Stimulated activated CD4-positive, alpha-beta T cell treated with anti-CD3 and anti-CD28 coated beads, Interleukin-4, amount 100 ng/mL, for 48 hours (primary cell): ENCODE data around the gene CLDN8.

Source experiments
- DNase-seq, 2 donors: peaks; one replicate each; pipeline ENCODE4 v3.0.0-alpha.2; 2020; ENCODE audit warnings: low read depth in 2 of 2

CLDN8 gene

DNA sequence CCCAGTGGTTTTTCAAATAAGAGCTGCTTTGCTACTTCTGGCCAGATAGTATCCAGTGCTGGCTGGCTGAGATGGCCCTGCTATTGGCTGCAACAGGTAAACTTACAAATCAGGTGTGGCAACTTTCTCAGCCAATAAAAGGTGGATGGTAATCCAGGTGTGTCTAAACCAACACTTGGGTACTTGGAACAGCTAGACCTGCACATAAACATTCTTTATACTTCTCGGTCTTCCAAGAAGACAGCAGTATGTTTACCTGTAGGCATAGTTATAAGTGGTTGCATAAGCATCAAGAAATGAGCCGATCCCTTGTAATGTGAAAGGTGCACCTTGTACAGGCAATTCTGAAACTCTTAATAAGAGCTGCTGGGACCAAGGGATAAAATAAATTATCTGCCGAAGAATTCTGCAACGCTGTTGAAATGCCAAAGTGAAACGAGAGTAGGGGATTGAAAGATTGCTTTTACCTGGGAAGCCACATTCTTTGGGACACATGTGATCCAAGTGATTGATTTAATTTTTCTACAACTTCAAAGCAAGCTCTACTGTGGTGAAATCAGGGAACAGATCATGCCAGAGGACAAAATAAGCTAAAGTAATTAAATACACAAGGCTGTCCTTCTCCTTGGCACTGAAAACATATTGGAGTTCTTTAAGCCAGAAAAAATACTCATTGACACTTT, at the start of gene CLDN8:
Gene CLDN8, minus strand, starts transcription at position 57 of the 683 bp plus-strand sequence. CDS start 172 bp downstream, outside the sequence.
- no peak for DNase-seq

DNA sequence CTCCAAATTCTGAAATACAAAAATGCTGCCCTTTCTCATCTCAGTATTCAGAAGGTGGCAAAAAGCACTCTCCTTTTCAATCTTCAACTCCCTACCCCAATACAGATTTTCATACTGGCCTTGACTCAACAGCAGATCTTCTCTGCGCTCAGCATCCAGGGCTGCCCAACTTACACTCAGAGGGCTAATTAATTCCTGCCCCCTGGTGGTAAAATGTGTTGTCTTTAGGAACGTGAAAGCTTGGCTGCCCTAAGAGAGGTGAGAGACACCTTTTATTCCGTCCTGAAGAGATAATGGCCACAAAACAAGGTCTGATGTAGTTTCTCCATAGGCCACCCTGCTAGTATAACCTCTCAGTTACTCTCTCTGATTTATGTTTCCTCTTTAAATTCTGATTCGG, 41.9 kb upstream of the CLDN8 start:
- no peak for DNase-seq

- no peak for DNase-seq
These were observed 40.2 kb upstream of the CLDN8 start for GRCh38 chr21:30256100-30256499.

DNA sequence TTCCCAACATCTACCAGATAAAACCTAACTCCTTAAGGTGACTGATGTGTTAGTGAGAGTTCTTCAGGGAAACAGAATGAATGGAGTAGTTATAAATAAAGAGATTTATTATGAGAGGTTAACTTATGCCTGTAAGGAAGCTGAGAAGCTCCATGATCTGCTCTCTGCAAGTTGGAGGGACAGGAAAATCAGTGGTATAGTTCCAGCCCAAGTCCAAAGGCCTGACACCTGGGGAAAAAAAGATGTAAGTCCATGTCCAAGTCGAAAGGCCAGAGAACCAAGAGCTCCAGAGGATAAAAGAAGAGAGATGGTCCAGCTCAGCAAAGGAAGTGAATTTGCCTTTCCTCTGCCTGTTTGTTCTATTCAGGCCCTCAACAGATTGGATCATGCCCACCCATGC, 39.8 kb upstream of the CLDN8 start:
- DNase-seq: no peak

- no peak for DNase-seq
These were observed 35.9 kb upstream of the CLDN8 start for GRCh38 chr21:30251781-30252180.

DNA sequence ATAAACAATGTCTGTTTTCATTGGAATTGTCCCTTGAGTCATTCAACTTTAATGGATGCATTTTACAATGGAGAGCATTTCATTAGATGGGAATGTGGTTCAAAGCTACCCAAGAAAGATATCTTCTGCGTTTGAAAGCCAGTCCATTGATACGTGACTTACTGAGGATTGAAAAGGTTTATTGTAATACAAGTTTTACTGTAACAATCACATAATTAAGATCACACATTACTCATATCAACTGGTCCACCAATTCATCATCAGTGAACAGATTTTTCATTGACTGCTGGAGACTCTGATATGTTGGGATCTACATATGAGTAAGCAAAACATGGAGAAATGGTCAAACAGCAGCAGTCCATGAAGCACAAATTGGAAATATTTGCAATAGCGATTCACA, 34.0 kb upstream of the CLDN8 start:
- DNase-seq: no peak

DNA sequence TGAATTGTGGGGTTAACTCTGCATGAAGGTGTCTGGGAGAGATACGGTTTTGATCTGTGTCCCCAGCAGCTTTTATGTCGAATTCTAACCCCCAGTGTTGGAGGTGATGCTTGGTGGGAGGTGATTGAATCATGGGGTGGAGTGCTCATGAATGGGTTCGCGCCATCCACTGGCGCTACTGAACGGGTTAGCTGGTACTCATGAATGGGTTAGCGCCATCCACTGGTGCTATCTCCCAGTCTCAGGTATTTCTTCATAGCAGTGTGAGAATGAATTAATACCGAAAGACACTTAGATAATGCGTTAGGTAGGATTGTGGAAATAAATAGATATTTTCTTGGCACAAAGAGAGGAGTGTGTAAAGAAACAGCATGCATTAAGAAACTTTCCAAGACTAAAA, 32.9 kb upstream of the CLDN8 start:
- DNase-seq: no peak

DNA sequence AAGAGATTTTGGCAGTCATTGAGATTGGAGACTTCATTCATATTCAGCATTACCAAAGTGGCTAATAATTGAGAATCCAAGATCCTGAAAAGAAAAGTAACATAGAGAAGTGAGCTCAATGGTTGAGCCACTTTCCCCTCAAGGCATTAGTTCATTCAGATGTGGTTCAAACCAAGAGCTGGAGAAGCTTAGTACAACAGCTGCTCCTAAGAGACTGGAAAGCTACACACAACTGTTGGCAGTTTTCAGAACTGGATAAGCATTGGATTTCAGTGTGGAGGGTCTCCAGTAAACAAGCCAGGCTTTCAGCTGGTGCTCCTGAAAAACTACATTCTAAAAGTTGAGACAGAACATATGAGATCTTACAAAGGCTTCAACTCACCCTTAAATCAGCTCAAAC, 29.2 kb upstream of the CLDN8 start:
- DNase-seq: no peak

DNA sequence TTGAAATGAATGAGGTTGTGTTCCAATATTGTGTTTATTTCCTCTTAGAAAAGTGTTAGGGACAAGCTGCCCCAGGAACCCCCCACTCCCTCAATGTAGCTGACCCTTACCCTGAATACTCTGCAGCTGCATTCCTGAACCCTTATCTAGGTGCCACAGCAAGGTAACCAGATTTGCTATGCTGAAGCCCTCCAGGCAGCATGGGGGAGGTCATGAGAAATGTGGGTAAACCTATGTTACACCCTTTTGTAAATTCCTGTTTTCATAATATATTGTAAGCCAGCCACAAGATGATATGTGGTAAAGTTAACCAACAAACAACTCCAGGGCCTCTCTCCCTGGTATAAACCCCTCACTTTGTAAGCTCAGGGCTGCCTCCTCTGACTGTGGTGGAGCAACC, 27.8 kb upstream of the CLDN8 start:
- DNase-seq: no peak

DNA sequence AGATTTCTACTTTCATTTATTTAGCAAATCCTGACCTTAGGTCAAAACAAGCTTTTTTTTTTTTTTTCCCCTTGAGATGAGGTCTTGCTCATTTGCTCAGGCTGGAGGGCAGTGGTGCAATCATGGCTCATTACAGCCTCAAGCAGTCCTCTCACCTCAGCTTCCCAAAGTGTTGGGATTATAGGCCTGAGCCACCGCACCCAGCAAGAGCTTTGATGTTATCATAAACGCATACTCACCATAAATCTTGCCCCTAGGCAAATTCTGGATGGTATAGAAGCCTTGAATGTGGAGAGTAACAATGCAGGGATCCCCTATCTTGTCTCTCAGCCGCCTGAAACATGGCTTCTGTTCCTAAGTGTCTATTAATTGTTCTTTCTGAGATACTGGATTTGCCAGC, 24.8 kb upstream of the CLDN8 start:
- DNase-seq: no peak

GRCh38 chr21:30238168-30238567, 22.3 kb upstream of the CLDN8 start:
- DNase-seq: no peak

DNA sequence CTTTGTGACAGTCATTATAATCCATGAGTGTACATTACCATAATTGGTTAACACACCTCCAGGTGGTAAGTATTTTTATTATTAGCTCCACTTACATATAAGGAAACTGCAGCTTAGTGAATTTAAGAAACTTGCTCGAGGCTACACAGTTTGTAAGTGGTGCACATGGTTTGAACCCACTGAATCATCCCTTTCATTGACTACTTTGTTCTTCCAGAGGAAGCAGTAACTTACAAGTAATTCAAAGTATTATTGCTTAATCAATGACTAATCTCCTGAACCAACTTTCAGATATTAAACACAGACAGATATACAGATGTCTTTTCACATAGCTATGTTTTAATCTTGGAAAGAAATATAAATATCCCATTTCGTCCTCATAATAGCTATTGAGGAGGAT, 18.7 kb upstream of the CLDN8 start:
- no peak for DNase-seq

DNA sequence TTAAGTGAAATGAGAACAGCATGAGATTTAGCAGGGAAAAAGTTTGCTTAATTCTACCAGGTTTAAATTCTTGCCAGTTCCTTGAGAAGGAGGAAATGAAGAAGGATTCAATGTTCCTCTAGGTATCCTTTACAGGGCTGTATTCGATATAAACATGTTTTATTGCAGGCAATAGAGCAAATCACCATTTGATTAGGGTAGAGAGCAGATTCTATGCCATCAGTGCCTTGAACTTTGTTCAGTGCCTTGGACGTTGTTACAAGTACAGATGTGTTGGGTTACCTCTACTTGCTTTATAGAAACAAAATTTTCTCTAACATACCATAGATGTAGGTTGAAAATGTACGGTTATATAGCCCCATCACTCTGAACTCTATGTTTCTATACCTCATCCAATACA, 18.2 kb upstream of the CLDN8 start:
- DNase-seq: no peak

DNA sequence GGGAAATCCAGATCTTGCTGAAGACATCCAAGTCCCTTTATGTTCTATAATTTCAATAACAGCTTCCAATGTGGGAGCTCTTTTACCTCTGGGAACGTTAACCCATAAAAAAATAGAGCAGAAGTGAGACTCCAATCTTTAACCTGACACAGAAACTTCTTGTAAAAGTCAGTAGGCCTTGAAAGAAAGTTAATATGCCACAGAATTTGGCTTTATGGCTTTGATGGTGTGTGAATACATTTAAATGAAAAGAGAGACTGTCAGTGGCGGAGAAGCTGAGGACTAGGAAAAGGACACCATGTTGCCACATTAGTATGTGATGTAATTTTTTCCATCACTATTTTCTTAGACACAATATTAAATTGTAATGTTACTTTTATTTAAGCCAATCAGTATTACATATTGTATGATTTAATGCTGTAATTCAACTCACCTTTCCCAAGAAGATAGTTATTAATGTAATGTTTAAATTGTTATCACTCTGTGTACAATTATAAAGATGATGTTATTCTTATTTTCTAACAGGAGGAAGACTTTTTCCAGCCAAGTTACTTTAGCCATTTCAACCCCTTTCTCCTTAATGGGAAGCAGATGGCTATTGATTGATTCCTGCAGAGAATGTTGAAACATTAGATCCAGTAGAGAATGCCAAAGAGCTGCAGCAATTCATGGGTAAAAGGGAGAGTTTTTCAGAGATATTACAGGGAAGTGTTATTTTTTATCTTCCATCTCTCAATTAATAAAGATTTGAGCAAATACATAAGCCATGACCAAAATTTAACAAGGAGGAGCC, 17.5 kb upstream of the CLDN8 start:
- no peak for DNase-seq

DNA sequence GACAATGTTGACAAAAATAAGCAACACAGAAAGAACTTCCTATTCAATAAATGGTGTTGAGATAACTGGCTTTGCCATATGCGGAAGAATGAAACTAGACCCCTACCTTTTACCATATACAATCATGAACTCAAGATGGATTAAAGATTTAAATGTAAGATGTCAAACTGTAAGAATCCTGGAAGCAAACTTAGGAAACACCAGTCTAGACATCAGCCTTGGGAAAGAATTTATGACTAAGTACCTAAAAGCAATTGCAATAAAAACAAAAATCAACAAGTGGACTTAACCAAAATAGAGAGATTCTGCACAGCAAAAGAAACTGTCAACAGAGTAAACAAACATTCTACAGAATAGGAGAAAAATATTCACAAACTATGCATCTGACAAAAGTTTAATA, 16.1 kb upstream of the CLDN8 start:
- DNase-seq: no peak

DNA sequence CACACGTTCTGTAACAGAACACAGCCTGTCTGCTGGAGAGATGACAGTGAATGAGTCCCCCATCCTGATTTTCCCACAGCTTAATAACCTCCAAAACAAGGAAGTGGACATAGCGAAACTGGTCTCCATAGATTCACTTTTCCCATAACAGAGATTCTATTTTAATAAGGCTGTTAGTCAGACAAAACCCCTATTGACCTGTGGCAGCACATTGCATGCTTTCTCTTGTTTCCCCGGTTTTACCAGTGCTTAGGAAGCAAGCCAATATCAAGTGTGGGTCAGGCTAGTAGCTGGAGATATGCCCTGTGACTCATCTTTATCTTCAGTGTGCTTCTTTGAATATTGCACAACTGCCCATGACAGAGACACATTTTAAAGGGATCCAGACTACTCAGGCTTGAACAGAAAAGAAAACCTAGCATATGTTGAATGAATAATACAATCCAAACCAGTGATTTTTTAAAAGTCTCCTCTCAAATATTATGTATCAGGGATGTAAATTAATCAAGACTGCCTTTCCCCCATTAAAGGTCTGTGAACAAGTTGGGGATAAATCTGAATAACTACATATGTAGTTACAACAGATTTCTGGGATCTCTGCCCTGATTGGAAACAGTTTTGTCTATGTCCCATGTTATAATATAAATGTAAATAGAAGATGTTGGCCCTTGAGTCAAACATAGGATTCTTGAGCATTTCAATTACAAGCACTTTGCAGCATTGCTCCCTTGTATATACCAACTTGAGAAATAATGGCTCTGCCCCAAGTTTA, 11.9 kb upstream of the CLDN8 start:
- DNase-seq: no peak

DNA sequence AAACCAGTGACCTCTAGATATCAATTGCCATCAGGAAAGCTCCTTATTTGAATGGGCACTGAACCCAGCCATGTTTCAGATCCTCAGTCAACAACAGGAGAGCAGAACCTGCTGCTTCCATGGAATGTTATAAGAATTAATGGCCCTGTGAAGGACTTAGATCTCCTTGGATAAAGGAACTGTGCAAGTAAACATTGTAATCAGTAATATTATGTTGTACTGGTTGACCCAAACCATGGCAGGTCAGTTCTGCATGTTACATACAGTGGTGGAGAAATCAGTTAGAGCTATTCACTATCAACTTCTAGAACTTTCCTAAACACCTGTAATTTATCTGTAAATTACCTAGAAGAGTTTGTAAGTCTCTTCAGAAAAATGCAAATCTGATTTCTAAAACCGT, 11.2 kb upstream of the CLDN8 start:
- DNase-seq: no peak

GRCh38 chr21:30223596-30223995, 7.7 kb upstream of the CLDN8 start:
- no peak for DNase-seq

DNA sequence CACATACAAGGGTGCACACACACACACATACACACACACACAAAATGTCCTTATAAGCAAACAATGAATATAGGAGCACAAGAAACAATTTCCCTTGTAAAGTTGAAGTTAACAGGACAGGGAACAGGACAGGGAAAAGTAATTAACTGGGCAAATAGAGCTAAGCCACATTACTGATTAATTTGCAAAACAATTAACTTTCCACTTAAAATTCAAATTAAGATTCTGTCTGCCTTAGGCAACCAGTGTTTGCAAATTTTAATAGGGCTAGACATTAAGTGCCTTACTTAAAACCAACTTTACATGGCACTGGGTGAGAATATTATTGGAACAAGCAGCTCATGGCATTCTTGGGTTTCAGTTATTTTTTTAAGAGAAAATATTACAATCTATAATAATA, 6.8 kb upstream of the CLDN8 start:
- no peak for DNase-seq

DNA sequence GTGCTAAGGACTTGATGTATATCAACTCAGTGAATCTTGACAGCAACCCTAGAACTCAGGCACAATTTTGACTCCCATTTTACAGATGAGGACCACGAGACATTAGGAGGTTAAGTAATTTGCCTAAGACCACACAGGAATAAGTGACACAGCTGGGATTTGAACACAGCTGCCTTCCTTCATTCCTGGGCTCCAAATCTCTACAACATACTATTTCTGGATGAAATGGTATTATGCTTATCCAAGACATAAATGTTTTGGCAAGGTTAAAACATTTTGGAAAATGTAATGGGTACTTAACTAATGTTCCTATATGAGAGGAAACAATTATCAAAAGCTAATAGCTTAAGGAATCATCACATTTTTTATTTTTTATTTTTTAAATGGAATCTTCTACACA, 4.8 kb downstream of the CLDN8 start:
- DNase-seq: no peak

DNA sequence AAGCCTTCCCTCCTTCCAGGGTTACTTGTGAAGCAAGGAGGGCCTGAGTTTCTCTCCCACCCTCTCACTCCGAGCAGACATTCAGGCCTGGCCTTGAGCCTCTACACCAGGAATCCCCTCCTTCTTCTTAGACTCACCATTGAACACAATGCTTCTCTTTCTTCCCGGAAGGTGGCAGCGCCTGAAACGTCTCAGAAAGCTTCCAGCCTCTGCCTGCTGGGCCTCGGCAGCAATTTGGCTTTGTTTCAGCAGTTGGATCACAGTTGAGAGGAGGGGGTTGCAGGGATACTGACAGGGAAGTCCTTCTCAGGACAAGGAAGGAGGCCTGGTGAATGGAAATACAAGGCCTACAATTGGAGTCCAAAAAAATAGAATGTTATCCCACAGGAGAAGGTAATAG, 6.3 kb downstream of the CLDN8 start:
- DNase-seq: no peak

DNA sequence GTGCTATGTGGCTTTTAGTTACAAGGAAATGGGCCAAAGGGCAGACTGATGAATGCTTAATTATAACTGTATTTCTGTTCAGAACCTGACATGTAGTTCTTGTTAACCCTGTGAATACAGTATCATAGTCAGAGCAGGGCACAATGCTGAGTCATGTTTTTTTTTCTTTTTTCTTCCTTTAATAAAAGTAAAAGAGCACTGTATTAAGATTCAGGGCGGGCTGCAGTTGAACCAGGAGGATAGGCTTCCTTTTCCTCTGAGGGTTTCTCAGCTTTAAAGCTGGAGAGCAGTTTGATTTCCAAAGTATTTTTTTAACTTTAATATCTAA, 8.7 kb downstream of the CLDN8 start:
- DNase-seq: no peak
